NK-92 treated with Interleukin-12 subunit alpha and Interleukin-12 subunit beta, amount 100 ng/mL, for 24 hours (cell line): Measurements from ENCODE around the gene SIK1.
"Not testable (repeated sequence)": the region's sequence is repeated elsewhere in the genome, so short reads cannot be mapped to it uniquely, and the experiment has no call there.

ENCODE experiments used
- DNase-seq: peaks from one replicate; lab custom pipeline; 2025; lab: John Stamatoyannopoulos, UW

SIK1 gene

GRCh38 chr21:43426404-43427241, at the start of gene SIK1:
Gene SIK1 (minus strand): TSS chr21:43427131. CDS start chr21:43426178, 953 bp downstream.
- not testable (repeated sequence) for DNase-seq

GRCh38 chr21:43471597-43472242, 44.8 kb upstream of the SIK1 start:
- DNase-seq = not testable (repeated sequence)

- DNase-seq = not testable (repeated sequence)
Measured at GRCh38 chr21:43469719-43470458, 43.0 kb upstream of the SIK1 start.

GRCh38 chr21:43467785-43468184, 40.9 kb upstream of the SIK1 start:
- no peak for DNase-seq

GRCh38 chr21:43465159-43465558, 38.2 kb upstream of the SIK1 start:
- not testable (repeated sequence) for DNase-seq

- not testable (repeated sequence) for DNase-seq
Measured at GRCh38 chr21:43463498-43464261, 36.7 kb upstream of the SIK1 start.

GRCh38 chr21:43462932-43463331, 36.0 kb upstream of the SIK1 start:
- not testable (repeated sequence) for DNase-seq

- DNase-seq = not testable (repeated sequence)
Measured at GRCh38 chr21:43460475-43460874, 33.5 kb upstream of the SIK1 start.

GRCh38 chr21:43458995-43459394, 32.1 kb upstream of the SIK1 start:
- not testable (repeated sequence) for DNase-seq

- not testable (repeated sequence) for DNase-seq
Measured at GRCh38 chr21:43456616-43457314, 29.8 kb upstream of the SIK1 start.

GRCh38 chr21:43455717-43456116, 28.8 kb upstream of the SIK1 start:
- DNase-seq = not testable (repeated sequence)

- DNase-seq = not testable (repeated sequence)
Measured at GRCh38 chr21:43454176-43454575, 27.2 kb upstream of the SIK1 start.

GRCh38 chr21:43451850-43452249, 24.9 kb upstream of the SIK1 start:
- DNase-seq = not testable (repeated sequence)

GRCh38 chr21:43450287-43450686, 23.4 kb upstream of the SIK1 start:
- not testable (repeated sequence) for DNase-seq

- DNase-seq = not testable (repeated sequence)
Measured at GRCh38 chr21:43447353-43447977, 20.5 kb upstream of the SIK1 start.

GRCh38 chr21:43446277-43446932, 19.5 kb upstream of the SIK1 start:
- DNase-seq = not testable (repeated sequence)

- DNase-seq = not testable (repeated sequence)
Measured at GRCh38 chr21:43444524-43444923, 17.6 kb upstream of the SIK1 start.

GRCh38 chr21:43442571-43442970, 15.6 kb upstream of the SIK1 start:
- DNase-seq = not testable (repeated sequence)

- DNase-seq = not testable (repeated sequence)
Measured at GRCh38 chr21:43440835-43441727, 14.2 kb upstream of the SIK1 start.
